Uterus (tissue), 4 donors: ENCODE results near the gene WDR38. TPM values are rescaled to one million over a fixed set of nuclear protein-coding genes. Genes with fewer than 3 reads are reported as not detected.

Source experiments
- DNase-seq, 2 donors: peaks; one replicate each; pipeline ENCODE4 v3.0.0-alpha.2; 2019 to 2020
- H3K27ac ChIP-seq, 2 donors: fragments of 200-600 bp; sonication (generic); 1 replicate in 1 of 2; 2 replicates in 1 of 2; pipeline ENCODE4 v1.5.1; 2016 to 2018
- H3K27me3 ChIP-seq, 2 donors: fragments of 200-600 bp; sonication (generic); one replicate each; pipeline ENCODE4 v1.5.1; 2018 to 2019; ENCODE audit warnings: control low read depth in 1 of 2
- H3K36me3 ChIP-seq, 2 donors: fragments of 200-600 bp; sonication (generic); one replicate each; pipeline ENCODE4 v1.5.1; 2019; ENCODE audit warnings: control low read depth in 1 of 2
- H3K4me1 ChIP-seq, 2 donors: fragments of 200-600 bp; sonication (generic); one replicate each; pipeline ENCODE4 v1.5.1; 2018 to 2019; ENCODE audit warnings: control low read depth in 1 of 2
- H3K4me3 ChIP-seq, 2 donors: fragments of 200-600 bp; sonication (generic); 1 replicate in 1 of 2; 2 replicates in 1 of 2; pipeline ENCODE4 v1.5.1; 2018 to 2019; ENCODE audit warnings: mild to moderate bottlenecking in 1 of 2
- H3K9me3 ChIP-seq, 2 donors: fragments of 200-600 bp; sonication (generic); one replicate each; pipeline ENCODE4 v1.5.1; 2019; ENCODE audit warnings: control low read depth in 1 of 2
- POLR2A ChIP-seq, 2 donors: fragments of 450-650 bp; IDR thresholded peaks; one replicate each; pipeline ENCODE4 v1.6.1; 2016; ENCODE audit warnings: antibody characterized with exemption in 2 of 2, mild to moderate bottlenecking in 1 of 2, moderate library complexity in 1 of 2
- intact Hi-C: fragments of 100-400 bp; cut with DNase I; formaldehyde crosslinking; loops from one replicate; pipeline ENCODE4 v1.15.1; 2023; ENCODE audit warnings: low total_unique reads
- total RNA-seq, 4 donors: library from RNA; depleted of rRNA in 3 of 4; stranded (reverse); fragments of >200 nt in 3 of 4; gene quantifications; one replicate each; pipeline versions ENCODE4 v1.1.0 to v1.2.4, GENCODE V29; 2014 to 2023
- TF ChIP-seq, protein P1 (sequence below), 4 experiments: fragments of 200-600 bp in 2 of 4; fragments of 450-650 bp in 2 of 4; sonication (generic) in 2 of 4; IDR thresholded peaks; one replicate each; pipeline ENCODE4 v1.5.1; 2016 to 2019; ENCODE audit warnings: antibody characterized with exemption in 4 of 4, mild to moderate bottlenecking in 2 of 4, moderate library complexity in 1 of 4
- donor health status: DM: yes; HTN: yes; CAD: no.

The WDR38 gene
- total RNA-seq, 4 donors from 2014 or later, result 0.79 to 1.9 TPM; not detected in 2

GRCh38 chr9:124868511-124869465 lies 15.5 kb downstream of the WDR38 start:
- intact Hi-C loops, result no loop called here
- DNase-seq, result peak; percentile 77 to 87
- Histone ChIP-seq H3K27me3 (no peaks in the 10 kb centered on the region), H3K27ac (peak overlapping the region; percentile 83 to 94), H3K4me3 (peak overlapping the region; percentile 91 to 95), H3K36me3 (no peaks in the 10 kb centered on the region), H3K9me3 (no peaks in the 10 kb centered on the region), H3K4me1 (peaks cover 0 to 13% of the 10 kb centered on the region in 2 donors)
- TF ChIP-seq, protein P1, sequence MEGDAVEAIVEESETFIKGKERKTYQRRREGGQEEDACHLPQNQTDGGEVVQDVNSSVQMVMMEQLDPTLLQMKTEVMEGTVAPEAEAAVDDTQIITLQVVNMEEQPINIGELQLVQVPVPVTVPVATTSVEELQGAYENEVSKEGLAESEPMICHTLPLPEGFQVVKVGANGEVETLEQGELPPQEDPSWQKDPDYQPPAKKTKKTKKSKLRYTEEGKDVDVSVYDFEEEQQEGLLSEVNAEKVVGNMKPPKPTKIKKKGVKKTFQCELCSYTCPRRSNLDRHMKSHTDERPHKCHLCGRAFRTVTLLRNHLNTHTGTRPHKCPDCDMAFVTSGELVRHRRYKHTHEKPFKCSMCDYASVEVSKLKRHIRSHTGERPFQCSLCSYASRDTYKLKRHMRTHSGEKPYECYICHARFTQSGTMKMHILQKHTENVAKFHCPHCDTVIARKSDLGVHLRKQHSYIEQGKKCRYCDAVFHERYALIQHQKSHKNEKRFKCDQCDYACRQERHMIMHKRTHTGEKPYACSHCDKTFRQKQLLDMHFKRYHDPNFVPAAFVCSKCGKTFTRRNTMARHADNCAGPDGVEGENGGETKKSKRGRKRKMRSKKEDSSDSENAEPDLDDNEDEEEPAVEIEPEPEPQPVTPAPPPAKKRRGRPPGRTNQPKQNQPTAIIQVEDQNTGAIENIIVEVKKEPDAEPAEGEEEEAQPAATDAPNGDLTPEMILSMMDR (IDR thresholded peaks at IDR 0.05), result peak in 2 of 4 experiments; percentile 12 to 13
- TF ChIP-seq POLR2A (IDR thresholded peaks at IDR 0.05), result peak; percentile 92 to 95

GRCh38 chr9:124869466-124869985 lies 16.3 kb downstream of the WDR38 start:
- no peak for DNase-seq
- peak overlapping the region; percentile 83 to 94 for H3K27ac ChIP-seq
- no peaks in the 10 kb centered on the region for H3K9me3 ChIP-seq
- TF ChIP-seq, protein P1 (IDR thresholded peaks at IDR 0.05), result no peak
- no peak for TF ChIP-seq POLR2A (IDR thresholded peaks at IDR 0.05)
- peak overlapping the region; percentile 91 to 95 for H3K4me3 ChIP-seq
- intact Hi-C loops, result no loop called here
- H3K27me3 ChIP-seq, result no peaks in the 10 kb centered on the region
- no peaks in the 10 kb centered on the region for H3K36me3 ChIP-seq
- peaks cover 0 to 13% of the 10 kb centered on the region in 2 donors for H3K4me1 ChIP-seq

DNA sequence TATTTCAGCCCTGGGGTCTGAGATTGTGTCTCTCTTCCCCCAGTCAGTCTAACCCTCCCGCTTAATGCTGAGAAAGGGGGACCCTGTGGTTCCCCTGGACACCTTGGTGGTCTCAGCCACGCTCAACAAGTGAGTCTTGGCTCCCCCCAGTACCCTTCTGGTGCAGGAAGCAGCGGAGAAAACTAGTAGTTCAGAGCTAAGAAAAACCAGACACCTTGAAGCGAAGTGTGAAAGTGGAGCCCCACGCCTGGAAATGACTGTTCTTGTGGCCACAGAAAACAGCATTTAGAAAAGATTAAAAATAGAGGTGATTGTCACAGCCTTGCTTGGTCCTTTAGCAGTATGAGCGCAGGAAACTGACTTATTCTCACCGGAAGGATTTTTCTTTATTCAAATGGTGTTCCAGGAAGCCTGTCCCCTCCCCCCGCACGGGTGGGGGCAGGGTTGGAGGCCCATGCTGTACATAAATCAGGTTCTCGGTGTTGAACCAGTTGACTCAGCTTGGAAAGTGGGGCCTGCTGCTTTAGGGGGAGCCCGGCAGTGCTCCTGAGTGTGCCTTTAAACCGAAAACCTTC lies 16.8 kb downstream of the WDR38 start:
- TF ChIP-seq POLR2A (IDR thresholded peaks at IDR 0.05), result no peak
- TF ChIP-seq, protein P1 (IDR thresholded peaks at IDR 0.05), result no peak
- Histone ChIP-seq H3K27me3 (no peaks in the 10 kb centered on the region), H3K4me1 (peaks cover 0 to 13% of the 10 kb centered on the region in 2 donors), H3K27ac (peak overlapping the region; percentile 83 to 94), H3K9me3 (no peaks in the 10 kb centered on the region), H3K4me3 (peak overlapping the region; percentile 91 to 95), H3K36me3 (no peaks in the 10 kb centered on the region)
- DNase-seq, result peak in 1 of 2 donors; percentile 46
- intact Hi-C loops, result no loop called here

- Histone ChIP-seq H3K27me3 (no peaks in the 10 kb centered on the region), H3K4me3 (peak overlapping the region; percentile 91 to 95), H3K9me3 (no peaks in the 10 kb centered on the region), H3K4me1 (peaks cover 0 to 13% of the 10 kb centered on the region in 2 donors), H3K36me3 (no peaks in the 10 kb centered on the region), H3K27ac (peak overlapping the region; percentile 5 to 83)
- TF ChIP-seq, protein P1 (IDR thresholded peaks at IDR 0.05), result no peak
- no peak for TF ChIP-seq POLR2A (IDR thresholded peaks at IDR 0.05)
- intact Hi-C loops, result no loop called here
- no peak for DNase-seq
These were observed 17.5 kb downstream of the WDR38 start for GRCh38 chr9:124870723-124871122.
